ENCODE data around the gene PARVG.
"Not testable (repeated sequence)": the region's sequence is repeated elsewhere in the genome, so short reads cannot be mapped to it uniquely, and the experiment has no call there.

PARVG gene

DNA sequence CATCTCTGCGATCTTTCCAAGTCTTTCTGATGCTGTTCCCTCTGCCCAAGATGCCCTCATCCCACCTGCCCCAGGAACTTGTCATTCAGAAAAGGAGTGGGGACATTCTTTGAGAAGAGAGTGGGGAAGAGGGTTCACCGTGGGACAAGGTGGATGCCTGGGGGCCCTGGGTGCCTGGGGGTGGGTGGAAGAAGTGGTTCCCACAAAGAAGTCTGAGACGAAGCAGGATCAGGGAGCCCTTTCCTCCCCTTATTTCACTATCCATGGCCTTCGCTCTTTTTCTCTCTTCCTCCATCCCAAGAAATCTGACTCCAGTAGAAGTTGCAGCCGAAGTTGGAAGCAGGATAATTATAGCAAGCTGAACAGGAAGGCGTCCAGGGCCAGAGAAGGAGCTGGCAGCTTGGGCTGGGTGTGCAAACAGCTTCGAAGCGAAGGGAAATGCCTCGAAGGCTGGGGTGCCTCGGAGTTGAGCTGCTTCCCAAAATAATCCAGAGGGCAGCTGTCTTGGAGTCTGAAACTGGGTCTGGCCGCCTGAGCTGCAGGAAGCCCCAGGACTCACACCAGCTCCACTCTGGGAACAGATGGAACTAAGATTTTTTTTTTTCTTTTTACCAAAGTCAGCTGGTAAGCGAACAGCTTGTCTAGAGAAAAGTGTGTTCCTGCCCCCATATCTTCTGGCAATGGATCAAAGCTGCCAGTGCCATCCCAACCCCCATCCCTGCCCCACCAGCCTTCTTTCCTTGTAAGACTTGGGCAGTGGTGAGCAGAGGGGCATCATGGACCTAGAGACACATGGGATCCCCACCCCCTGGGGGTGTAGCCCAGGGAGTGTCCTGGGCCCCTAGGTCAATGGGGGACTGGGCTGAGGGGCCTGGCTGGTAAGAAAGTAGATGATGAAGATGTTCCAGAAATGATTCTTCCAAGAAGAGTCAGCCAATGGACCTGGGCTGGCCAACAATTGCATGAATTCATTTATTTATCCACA is 31.5 kb downstream of the PARVG start:
- no peak for ATAC-seq
- no peak for DNase-seq

DNA sequence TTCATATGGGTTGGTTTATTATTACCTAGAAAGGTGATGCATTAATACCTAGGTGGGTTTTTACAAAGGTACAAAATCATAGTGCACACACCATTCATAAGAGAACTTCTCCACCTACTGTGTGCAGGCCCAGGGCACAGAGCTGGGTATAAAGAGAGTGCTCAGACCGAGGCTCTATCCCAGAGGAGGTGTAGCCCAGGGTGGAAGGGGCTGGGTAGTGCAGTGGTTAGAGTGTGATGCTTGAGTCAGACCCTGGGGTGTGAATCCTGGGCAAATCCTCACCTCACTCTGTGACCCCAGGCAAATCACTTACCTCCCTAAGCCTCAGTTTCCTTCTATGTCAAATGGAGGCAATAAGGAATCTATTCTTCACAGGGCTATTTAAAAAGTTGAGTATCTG is 32.2 kb downstream of the PARVG start:
- ATAC-seq (peak; percentile 23), DNase-seq (no peak)

DNA sequence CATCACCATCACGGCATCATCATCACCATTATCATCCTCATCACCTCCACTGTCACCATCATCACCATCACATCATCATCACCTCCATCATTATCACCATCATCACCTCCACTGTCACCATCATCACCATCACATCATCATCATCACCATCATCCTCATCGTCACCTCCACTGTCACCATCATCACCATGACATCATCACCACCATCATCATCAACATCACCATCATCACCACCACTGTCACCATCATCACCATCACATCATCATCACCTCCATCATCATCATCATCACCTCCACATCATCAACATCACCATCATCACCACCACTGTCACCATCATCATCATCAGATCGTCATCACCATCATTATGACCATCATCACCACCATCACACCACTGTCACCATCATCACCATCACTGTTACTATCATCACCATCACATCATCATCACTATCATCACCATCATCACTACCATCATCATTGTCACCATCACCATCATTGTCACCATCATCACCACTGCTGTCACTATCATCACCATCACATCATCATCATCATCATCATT is 32.8 kb downstream of the PARVG start:
- no peak for ATAC-seq

DNA sequence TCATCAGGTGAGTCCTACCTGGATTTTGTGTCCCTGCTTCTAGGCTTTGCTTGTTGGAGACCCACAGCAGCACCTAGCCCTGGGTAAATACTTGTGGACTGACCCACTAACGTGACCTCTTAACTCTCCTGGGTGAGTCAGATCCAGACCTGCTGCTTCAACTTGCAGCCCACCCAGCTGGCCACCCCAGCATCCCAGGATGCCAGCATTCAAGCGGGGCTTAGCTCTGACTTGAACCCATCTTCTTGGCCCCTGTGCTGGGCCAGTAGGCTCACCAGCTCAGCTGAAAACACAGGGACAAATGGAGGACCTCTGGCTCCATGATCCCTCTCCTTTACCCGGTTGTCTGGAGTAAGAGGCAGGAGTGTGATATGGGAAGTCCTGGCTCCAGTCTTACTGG is 33.5 kb downstream of the PARVG start:
- ATAC-seq (no peak), DNase-seq (no peak)

More for the DNA sequence above, 32.8 kb downstream of the PARVG start:
- no peak for DNase-seq

DNA sequence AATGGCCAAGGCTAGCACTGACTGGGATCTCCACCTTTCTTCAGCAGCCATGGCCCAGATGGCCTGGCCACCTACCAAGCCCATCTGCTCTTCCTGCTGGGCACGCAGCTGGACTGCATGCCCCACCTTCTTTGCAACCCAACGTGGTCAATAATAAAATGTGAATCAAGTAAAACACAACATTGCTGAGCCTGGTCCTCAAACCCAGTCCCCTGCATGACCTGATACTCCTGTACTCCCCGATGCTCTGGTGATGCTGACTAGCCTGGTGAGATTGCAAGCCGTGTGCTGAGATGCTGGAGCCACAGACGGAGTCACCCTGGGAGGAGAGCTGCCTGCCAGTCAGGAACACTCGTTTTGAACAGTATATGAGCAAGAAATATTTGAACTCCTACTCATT is 34.0 kb downstream of the PARVG start:
- DNase-seq (no peak), ATAC-seq (no peak)

DNA sequence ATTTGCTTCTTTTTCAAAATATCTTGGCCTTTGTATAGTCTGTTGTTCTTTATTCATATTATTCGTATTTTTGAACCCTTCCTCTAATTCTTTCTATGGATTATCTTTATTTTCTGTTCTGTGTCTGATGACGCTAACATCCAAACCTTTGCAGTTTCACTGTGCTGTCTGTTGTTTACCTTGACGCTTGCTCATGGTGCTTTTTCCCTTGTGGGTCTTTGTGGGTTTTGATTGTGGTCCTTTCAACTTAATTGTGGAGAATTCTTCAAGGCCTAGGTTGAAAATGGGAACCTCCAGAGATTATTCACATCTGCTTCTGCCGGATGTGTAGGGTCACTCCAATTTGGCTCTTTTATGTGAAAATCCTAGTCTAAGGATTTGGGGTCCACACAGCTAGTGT is 34.6 kb downstream of the PARVG start:
- no peak for DNase-seq

DNA sequence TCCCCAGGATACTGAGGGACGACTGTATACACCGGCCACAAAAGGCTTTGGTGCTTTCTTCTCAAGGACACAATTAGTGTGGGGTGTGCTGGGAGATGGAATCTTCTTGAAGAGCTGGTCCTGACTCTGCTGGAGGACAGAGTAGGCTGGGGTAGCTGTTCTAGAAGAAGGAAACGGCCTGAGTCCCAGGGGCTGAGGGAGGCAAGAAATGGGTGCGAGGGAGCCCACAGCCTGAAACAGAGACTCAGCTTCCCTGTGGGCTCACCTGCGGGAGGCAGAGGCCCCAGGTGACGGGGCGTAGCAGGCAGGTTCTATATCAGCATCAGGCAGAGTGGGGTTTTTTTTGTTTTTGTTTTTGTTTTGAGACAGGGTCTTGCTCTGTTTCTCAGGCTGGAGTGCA is 36.6 kb downstream of the PARVG start:
- ATAC-seq (no peak), DNase-seq (no peak)

More for the DNA sequence above, 34.6 kb downstream of the PARVG start:
- no peak for ATAC-seq

DNA sequence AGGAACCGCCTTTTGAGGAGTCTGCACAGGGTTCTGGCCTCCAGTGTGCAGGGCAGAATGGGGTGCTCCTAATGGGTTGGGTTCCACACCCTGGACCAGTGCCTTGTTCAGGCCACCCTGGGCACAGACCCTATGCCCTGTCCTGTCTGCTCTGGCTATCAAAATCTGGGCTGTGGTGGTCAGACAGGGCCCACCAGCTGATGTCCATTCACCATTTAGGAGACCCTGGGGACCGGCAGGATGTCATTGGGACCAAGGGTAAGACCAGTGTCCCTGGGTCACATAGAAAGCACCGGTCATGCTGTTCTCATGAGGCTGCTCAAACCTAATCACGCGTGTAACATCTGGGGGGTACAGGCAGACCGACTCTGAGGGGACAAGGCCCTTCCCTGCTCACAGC is 37.3 kb downstream of the PARVG start:
- no peak for DNase-seq

DNA sequence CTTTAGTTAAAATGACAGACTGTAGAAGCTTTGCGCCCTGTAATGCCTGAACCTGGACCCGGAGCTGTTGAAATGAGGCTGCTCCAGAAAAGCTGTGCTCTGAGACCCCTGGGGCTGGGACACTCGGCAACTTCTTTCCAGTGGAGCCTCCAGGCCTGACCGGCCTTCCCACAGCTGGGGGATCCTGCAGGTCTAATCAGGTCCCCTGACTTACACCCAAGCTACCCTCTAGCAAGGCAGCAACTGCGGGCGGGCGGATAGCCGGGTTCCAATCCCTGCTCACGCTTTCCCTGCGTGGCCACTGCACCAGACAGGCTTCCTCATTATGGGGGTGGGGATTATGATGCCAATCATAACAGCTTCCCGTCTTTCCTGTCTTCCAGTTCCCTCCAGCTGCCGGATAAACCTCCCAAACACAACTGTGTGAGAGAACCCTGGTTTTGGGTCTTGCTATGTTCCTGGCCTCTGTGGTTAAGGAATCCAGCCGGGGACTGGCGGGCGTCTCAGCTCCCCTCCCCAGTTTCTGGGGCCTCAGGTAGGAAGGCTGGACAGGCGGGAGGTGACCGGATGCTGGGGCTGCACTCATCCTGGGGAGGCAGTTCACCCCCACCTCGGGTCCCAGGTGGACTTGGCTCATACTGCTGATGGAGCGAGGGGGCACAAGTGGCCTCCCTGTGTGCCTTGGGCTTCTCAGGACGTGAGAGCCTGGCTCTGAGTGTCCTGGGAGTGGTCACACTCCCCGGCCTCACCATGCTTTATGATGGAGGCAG is 38.6 kb downstream of the PARVG start:
- ATAC-seq, result no peak
- no peak for DNase-seq

More for the DNA sequence above, 37.3 kb downstream of the PARVG start:
- ATAC-seq, result no peak

DNA sequence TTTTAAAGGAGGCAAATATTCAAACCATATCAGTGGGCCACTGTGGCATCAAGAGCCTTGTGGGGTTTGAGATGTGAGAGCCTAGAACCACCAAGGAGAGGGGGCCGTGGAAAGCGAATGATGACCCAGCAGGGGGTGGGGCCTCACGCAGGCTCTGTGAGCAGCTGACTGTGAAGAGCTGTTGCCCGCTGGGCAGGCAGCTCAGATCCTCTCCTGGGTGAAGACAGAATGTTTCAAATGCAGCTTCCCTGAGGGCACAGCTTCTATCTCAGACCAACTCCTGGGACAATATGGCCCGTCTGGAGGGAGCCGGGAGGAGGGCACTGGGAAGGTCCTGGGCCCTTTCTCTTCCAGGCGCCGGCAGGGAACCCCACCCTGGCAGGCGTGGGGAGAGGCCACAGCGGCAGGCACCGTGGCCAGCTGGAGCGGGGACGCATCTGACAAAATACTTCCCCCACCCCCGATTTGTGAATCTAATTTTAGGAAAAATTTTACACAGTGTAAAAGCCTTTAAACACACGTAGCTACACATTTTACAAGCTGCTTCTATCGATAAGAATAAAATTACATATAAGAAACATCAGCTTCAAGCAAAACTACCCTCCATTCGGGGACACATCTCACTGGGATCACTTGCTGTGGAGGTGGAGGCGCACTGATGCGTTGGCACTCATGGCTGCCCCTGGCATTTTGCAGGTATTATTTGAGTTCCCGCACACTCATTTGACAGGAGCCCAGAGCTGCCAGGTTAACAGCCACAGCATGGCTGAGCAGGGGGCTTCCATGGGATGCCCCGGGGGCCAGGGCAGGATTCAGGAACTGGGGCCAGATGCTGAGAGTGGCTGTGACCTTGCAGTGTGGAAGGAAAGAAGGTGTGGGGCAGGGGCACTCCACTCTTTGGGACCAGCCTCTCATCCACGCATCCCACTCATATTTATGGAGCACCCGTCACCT is 40.3 kb downstream of the PARVG start:
- no peak for ATAC-seq
- DNase-seq, result no peak

DNA sequence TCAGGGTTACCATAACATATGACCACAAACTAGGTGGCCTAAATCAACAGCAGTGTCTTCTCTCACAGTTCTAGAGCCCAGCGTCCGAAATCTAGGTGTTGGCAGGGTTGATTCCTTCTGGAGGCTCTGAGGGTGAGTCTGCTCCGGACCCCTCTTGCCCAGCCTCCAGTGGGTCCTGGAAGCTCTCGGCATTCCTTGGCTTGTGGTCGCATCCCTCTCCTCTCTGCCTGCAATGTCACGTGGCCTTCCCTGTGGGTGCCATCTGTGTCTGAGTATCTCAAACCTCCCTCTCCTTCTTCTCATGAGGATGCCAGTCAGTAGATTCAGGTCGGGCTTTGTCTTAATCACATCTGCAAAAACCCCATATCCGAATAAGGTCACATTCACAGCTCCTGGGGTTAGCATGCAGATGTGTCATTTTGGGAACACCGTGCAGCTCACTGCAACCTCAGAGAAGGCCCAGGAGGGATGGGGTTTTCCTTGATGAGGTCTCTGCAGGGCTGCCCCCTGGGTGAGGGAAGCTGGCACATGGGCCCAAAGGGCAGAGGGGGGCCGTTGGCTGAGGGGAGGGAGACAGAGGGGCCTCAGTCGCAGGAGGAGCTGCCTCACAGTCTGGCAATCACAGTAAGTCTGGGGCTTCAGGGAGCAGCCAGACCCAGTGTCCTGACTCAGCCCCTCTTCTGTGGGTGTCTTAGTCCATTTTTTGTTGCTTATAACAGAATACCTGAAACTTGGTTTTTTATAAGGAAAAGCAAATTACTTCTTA is 41.2 kb downstream of the PARVG start:
- DNase-seq (no peak), ATAC-seq (no peak)

DNA sequence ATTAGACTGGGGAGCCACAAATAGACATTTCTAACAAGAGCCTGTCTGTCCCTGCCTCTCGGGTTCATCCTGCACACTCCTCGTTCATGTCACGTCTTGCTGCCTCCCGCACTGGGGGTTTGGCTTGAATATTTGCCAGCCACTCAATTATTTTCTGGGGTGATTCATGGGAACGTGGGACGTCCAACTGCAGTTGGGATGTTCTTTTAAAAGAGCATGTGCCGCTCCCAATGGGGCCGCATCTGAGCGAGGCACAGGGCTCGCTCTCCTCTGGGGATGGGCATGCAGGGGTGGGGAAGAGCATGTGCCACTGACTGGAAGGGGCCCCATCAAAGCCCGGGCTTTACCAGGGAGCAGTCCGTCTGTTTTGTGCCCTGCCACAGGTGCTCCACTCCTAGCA is 43.4 kb downstream of the PARVG start:
- no peak for ATAC-seq
- DNase-seq, result no peak

DNA sequence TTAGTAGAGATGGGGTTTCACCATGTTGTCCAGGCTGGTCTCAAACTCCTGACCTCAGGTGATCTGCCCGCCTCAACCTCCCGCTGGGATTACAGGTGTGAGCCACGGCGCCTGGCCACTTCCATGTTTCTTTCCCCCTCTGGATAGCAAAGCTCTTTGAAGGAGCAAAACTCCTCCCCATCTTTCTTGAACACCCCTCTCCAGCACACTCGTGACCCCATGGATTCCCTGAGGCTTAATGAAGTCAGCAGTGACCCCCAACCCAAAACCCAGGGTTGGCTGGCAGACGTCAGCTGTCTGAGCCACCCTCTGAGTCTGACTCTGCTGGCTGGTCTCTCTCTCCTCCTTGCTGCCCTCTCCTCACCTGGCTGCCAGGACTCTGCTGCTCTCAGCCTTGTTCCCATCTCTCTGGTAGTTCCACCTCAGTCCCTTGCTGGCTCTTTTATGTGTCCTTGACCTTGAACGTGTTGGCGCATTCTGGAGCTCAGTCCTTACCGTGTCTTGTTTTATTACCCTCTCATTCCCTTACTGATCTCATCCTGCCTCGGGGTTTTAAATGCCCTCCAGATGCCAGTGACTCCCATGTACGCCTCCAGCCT is 44.5 kb downstream of the PARVG start:
- ATAC-seq (no peak), DNase-seq (no peak)

DNA sequence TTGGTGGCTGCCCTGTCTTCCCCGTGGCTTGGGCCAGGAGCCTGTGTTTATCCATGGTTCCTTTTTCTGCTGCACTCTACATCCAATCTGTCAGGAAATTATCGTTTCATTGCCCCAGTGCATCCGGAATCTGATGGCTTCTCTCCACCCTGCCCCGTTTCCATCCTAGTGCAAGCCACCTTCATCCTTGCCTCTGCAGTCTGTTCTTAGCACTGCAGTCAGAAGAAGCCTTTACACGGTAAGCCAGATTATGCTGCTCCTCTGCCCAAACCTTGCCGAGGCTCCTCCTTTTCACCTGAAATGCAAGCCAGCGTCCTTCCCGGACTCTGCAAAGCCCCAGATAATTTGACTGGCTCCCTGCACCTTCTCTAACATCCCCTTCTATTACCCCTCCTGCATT is 45.1 kb downstream of the PARVG start:
- DNase-seq (no peak), ATAC-seq (no peak)

DNA sequence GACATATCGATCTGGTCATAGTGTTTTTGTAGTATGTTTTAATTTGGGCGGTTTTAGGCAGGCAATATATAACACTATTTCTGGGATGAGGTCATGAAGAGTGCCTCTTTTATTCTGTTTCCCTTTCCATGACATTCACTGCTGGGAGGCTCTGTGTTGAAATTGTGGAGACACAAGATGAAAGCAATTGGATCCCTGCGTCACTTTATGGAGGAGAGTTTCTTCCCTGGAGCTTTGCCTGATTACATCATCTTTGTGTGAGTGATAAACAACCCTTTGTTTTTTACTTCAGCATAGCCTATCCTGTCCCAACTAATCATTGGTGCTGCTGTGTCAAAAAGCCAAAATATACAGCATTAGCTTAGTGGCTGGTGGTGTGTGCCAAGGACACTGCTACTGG is 48.6 kb downstream of the PARVG start:
- DNase-seq, result no peak
- no peak for ATAC-seq

DNA sequence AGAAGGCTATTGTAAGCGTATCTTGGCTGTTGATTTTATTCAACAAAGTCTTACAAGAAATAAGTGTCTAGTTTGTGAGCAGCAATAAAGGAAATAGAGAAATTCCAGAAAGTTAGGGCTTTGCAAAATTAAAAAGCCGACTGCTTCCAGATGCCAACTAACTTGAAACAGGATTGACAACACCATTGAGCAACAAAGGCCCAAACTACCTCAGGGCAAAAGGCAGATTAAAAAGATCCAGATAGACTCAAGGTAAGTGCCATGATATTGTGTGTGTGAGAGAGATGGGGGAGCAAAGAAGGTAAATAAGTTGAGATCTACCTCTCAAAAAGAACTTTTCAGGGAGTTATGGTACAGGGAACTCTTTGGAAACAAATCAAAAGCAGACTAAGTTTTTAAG is 49.1 kb downstream of the PARVG start:
- DNase-seq (no peak), ATAC-seq (no peak)

DNA sequence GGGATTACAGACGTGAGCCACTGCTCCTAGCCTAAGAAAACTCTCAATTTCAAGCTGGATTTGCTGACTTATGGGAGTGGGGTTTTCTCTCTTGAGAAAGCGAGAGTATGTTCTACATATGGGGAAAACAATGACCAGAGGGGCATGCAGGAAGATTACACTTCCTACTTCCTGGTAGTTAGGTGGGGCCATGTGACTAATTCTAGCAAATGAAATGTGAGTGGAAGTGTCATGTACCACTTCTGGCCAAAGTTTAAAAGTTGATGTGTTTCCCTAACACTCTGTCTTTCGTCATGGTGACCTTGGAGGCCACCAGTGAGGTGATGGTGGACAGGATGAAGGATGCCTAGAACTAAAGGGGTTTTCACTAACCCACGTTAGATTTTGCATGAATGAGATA is 50.5 kb downstream of the PARVG start:
- DNase-seq (no peak), ATAC-seq (no peak)

DNA sequence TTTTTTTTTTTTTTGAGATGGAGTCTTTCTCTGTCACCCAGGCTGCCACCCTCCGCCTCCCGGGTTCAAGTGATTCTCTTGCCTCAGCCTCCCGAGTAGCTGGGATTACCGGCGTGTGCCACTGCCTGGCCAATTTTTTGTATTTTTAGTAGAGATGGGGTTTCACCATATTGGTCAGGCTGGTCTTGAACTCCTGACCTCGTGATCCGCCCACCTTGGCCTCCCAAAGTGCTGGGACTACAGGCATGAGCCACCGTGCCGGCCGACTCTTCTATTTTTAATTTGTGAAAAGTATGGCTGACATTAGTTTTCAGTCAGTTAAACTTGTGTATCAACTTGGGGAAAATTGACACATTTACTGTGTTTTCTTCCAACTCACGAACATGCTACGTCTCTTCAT is 53.6 kb downstream of the PARVG start:
- DNase-seq, ATAC-seq: not testable (repeated sequence)

DNA sequence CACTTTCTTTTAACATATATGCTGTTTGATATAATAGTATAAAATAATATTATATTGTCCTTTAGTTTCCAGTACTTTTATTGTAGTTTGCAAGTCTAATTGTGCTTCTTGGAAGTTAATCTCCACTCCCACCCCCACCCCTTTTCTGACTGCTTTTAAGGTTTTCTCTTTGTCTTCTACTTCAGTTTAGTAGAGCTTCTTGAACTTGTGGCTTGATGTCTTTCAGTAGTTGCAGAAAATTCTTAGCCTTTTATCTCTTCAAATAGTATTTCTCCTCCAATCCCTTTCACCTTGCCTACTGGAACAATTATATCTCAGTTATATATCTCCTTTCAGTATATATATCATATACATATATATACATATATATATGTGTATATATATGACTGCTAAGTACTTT is 56.6 kb downstream of the PARVG start:
- no peak for ATAC-seq
- no peak for DNase-seq

DNA sequence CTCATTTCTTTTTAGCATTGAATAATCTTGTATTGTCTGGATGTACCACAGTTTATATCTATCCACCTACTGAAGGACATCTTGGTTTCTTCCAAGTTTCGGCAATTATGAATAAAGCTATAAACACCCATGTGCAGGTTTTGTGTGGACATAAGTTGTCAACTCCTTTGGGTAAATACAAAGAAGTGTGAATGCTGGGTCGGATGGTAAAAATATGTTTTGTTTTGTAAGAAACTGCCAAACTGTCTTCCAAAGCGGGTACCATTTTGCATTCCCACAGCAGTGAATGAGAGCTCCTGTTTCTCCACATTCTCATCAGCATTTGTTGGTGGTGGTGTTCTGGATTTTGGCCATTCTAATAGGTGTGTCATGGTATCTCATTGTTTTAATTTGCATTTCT is 60.4 kb downstream of the PARVG start:
- not testable (repeated sequence) for ATAC-seq, DNase-seq

All from stimulated activated naive CD8-positive, alpha-beta T cell treated with anti-CD3 and anti-CD28 coated beads, Interleukin-15, Interleukin-2, amounts not matched to agents 100 U/mL and 50 U/mL, for 24 hours (primary cell).